H1 (cell line): Measurements from ENCODE around the gene GSE1. TPM values are rescaled to one million over a fixed set of nuclear protein-coding genes. Genes with fewer than 3 reads are reported as not detected.

Experiments
- CTCF ChIA-PET: fragments of 300-600 bp; sonication (Branson Sonifier 250); formaldehyde crosslinking; loops from one replicate; lab custom pipeline; 2021; ENCODE audit not compliant: partially characterized antibody; lab: Charles Lee
- POLR2A ChIA-PET: fragments of 300-600 bp; sonication (Branson Sonifier 250); formaldehyde crosslinking; loops from one replicate; lab custom pipeline; 2021; ENCODE audit warnings: inconsistent platforms; ENCODE audit not compliant: partially characterized antibody; lab: Charles Lee
- DNase-seq, 2 experiments: peaks; one replicate each; pipeline versions ENCODE4 v3.0.0 to v3.0.0-alpha.2; 2010 to 2022; ENCODE audit warnings: low spot score in 2 of 2, low read depth in 1 of 2, mixed read lengths in 1 of 2
- FAIRE-seq: peaks from 2 replicates; lab custom pipeline; 2011; peaks lifted over from hg19 to GRCh38; lab: Jason Lieb, UNC
- H2AFZ ChIP-seq: 2 replicates; pipeline ENCODE4 v1.8.1; 2012; ENCODE audit warnings: low read length, inconsistent platforms
- H2AK5ac ChIP-seq: 2 replicates; pipeline ENCODE4 v1.6.1; 2013; ENCODE audit warnings: low read depth, low read length
- H2BK120ac ChIP-seq: replicated peaks from 2 replicates; pipeline ENCODE3; 2013; ENCODE audit warnings: low read depth, low read length, inconsistent platforms
- H2BK12ac ChIP-seq: 2 replicates; pipeline ENCODE4 v1.6.1; 2013; ENCODE audit warnings: low read depth, low read length
- H2BK15ac ChIP-seq: 2 replicates; pipeline ENCODE4 v1.6.1; 2013; ENCODE audit warnings: low read length
- H2BK20ac ChIP-seq: 2 replicates; pipeline ENCODE4 v1.6.1; 2013; ENCODE audit warnings: low read length
- H2BK5ac ChIP-seq: 2 replicates; pipeline ENCODE4 v1.6.1; 2013; ENCODE audit warnings: low read depth, low read length
- H3K14ac ChIP-seq: 2 replicates; pipeline ENCODE4 v1.6.1; 2013; ENCODE audit warnings: inconsistent platforms; ENCODE audit not compliant: insufficient read length
- H3K18ac ChIP-seq: 2 replicates; pipeline ENCODE4 v1.6.1; 2013; ENCODE audit warnings: low read length; ENCODE audit errors: extremely low read depth
- H3K23ac ChIP-seq: 2 replicates; pipeline ENCODE4 v1.6.1; 2013; ENCODE audit warnings: inconsistent platforms; ENCODE audit not compliant: insufficient read length
- H3K23me2 ChIP-seq: 2 replicates; pipeline ENCODE4 v1.6.1; 2013; ENCODE audit warnings: low read depth, low read length
- H3K27ac ChIP-seq: 2 replicates; pipeline ENCODE4 v1.6.1; 2011; ENCODE audit warnings: low read depth, low read length, inconsistent platforms
- H3K27me3 ChIP-seq, 4 experiments: replicated peaks in 1 of 4; 1 replicate in 1 of 4; 2 replicates in 3 of 4; pipeline versions ENCODE4 v1.6.1 to v1.8.1; 2011 to 2013; ENCODE audit warnings: low read length in 3 of 4, mild to moderate bottlenecking in 3 of 4, inconsistent platforms in 2 of 4, mixed read lengths in 2 of 4, moderate library complexity in 1 of 4; ENCODE audit not compliant: control insufficient read depth in 3 of 4, insufficient read depth in 3 of 4; ENCODE audit errors: extremely low read depth in 1 of 4
- H3K36me3 ChIP-seq, 4 experiments: 2 replicates each; pipeline versions ENCODE4 v1.6.1 to v1.8.1; 2011 to 2013; ENCODE audit warnings: mild to moderate bottlenecking in 4 of 4, low read length in 3 of 4, moderate library complexity in 2 of 4, control low read depth in 1 of 4, inconsistent platforms in 1 of 4; ENCODE audit not compliant: insufficient read depth in 4 of 4, control insufficient read depth in 2 of 4
- H3K4ac ChIP-seq: replicated peaks from 2 replicates; pipeline ENCODE3; 2013; ENCODE audit warnings: low read length, low read depth, mixed read lengths, inconsistent platforms; ENCODE audit not compliant: insufficient read length
- H3K4me1 ChIP-seq, 4 experiments: replicated peaks in 1 of 4; 1 replicate in 1 of 4; 2 replicates in 3 of 4; pipeline versions ENCODE4 v1.6.1 to v1.8.1; 2011 to 2013; ENCODE audit warnings: low read length in 3 of 4, inconsistent platforms in 2 of 4, mixed read lengths in 1 of 4; ENCODE audit not compliant: insufficient read depth in 4 of 4, control insufficient read depth in 3 of 4
- H3K4me2 ChIP-seq, 2 experiments: 2 replicates each; pipeline versions ENCODE4 v1.6.1 to v1.8.1; 2011 to 2013; ENCODE audit warnings: low read depth in 2 of 2, low read length in 2 of 2, control low read depth in 1 of 2, inconsistent platforms in 1 of 2, mild to moderate bottlenecking in 1 of 2; ENCODE audit not compliant: insufficient read depth in 1 of 2
- H3K4me3 ChIP-seq, 4 experiments: fragments of 200-600, 300-600 bp in 1 of 4; sonication (generic), shearing (Covaris generic), sonication (Bioruptor Twin) in 1 of 4; 2 replicates each; pipeline versions ENCODE4 v1.5.1 to v1.8.1; 2011 to 2016; ENCODE audit warnings: low read length in 4 of 4, low read depth in 3 of 4, control low read depth in 2 of 4, inconsistent platforms in 2 of 4, mild to moderate bottlenecking in 2 of 4, mixed read lengths in 1 of 4, moderate library complexity in 1 of 4; ENCODE audit not compliant: insufficient read depth in 2 of 4; ENCODE audit errors: extremely low read depth in 1 of 4
- H3K56ac ChIP-seq: replicated peaks from 2 replicates; pipeline ENCODE3; 2013; ENCODE audit warnings: low read depth, mild to moderate bottlenecking, mixed read lengths, low read length, inconsistent platforms; ENCODE audit not compliant: insufficient read length
- H3K79me1 ChIP-seq: 2 replicates; pipeline ENCODE4 v1.6.1; 2013; ENCODE audit warnings: low read depth, low read length, control low read depth
- H3K79me2 ChIP-seq, 2 experiments: 2 replicates each; pipeline versions ENCODE4 v1.6.1 to v1.8.1; 2012 to 2013; ENCODE audit warnings: low read length in 2 of 2, mild to moderate bottlenecking in 2 of 2, inconsistent platforms in 1 of 2; ENCODE audit not compliant: insufficient read depth in 2 of 2, control insufficient read depth in 1 of 2
- H3K9ac ChIP-seq, 4 experiments: replicated peaks in 1 of 4; 1 replicate in 1 of 4; 2 replicates in 3 of 4; pipeline versions ENCODE4 v1.6.1 to v1.8.1; 2011 to 2013; ENCODE audit warnings: low read depth in 3 of 4, low read length in 3 of 4, control low read depth in 2 of 4, mild to moderate bottlenecking in 2 of 4, moderate library complexity in 2 of 4, inconsistent platforms in 1 of 4; ENCODE audit errors: extremely low read depth in 1 of 4
- H3K9me3 ChIP-seq, 2 experiments: 2 replicates each; pipeline versions ENCODE4 v1.6.1 to v1.8.1; 2012 to 2013; ENCODE audit warnings: mild to moderate bottlenecking in 2 of 2, moderate library complexity in 2 of 2, control low read depth in 1 of 2, inconsistent platforms in 1 of 2, low read depth in 1 of 2, low read length in 1 of 2, mixed read lengths in 1 of 2; ENCODE audit not compliant: insufficient read depth in 2 of 2
- H4K20me1 ChIP-seq, 2 experiments: replicated peaks in 1 of 2; 2 replicates each; pipeline versions ENCODE3 to v1.8.1; 2011 to 2013; ENCODE audit warnings: inconsistent platforms in 2 of 2, low read length in 2 of 2, mild to moderate bottlenecking in 1 of 2; ENCODE audit not compliant: insufficient read depth in 2 of 2, control insufficient read depth in 1 of 2
- H4K5ac ChIP-seq: 2 replicates; pipeline ENCODE4 v1.6.1; 2013; ENCODE audit warnings: low read length, low read depth, mixed read lengths, inconsistent platforms; ENCODE audit not compliant: insufficient read length
- H4K8ac ChIP-seq: 2 replicates; pipeline ENCODE4 v1.8.0; 2013; ENCODE audit warnings: mild to moderate bottlenecking, moderate library complexity, low read length, inconsistent platforms; ENCODE audit not compliant: insufficient read depth; ENCODE audit errors: extremely low read depth
- H4K91ac ChIP-seq: replicated peaks from 2 replicates; pipeline ENCODE3; 2013; ENCODE audit warnings: low read length, mixed read lengths, inconsistent platforms; ENCODE audit not compliant: insufficient read length
- CEBPB ChIP-seq: IDR thresholded peaks from 2 replicates; pipeline ENCODE4 v1.6.1; 2012; ENCODE audit warnings: low read depth, low read length
- FOSL1 ChIP-seq: IDR thresholded peaks from 2 replicates; pipeline ENCODE4 v1.6.1; 2011; ENCODE audit warnings: mild to moderate bottlenecking, low read depth, low read length, moderate library complexity; ENCODE audit not compliant: insufficient read depth
- HDAC2 ChIP-seq, 2 experiments: fragments of 300-600 bp in 1 of 2; sonication (generic) in 1 of 2; IDR thresholded peaks; 2 replicates each; pipeline ENCODE4 v1.6.1; 2011 to 2012; ENCODE audit warnings: low read depth in 2 of 2, low read length in 2 of 2, mild to moderate bottlenecking in 2 of 2, moderate library complexity in 2 of 2, borderline replicate concordance in 1 of 2, inconsistent platforms in 1 of 2
- KDM4A ChIP-seq: IDR thresholded peaks from one replicate; pipeline ENCODE4 v1.7.1; 2012; ENCODE audit warnings: low read depth, mild to moderate bottlenecking, moderate library complexity, low read length, inconsistent platforms; ENCODE audit not compliant: severe bottlenecking
- RNF2 ChIP-seq: fragments of 200-900, 300-1000 bp; sonication (generic); IDR thresholded peaks from 2 replicates; pipeline ENCODE4 v1.7.1; 2016; ENCODE audit warnings: borderline replicate concordance, low read depth, mild to moderate bottlenecking, antibody characterized with exemption, low read length; ENCODE audit not compliant: poor library complexity, severe bottlenecking; ENCODE audit errors: missing control alignments
- SIN3A ChIP-seq, 2 experiments: IDR thresholded peaks in 1 of 2; conservative IDR thresholded peaks in 1 of 2; 2 replicates each; pipeline ENCODE4 v1.6.1; 2011 to 2012; ENCODE audit warnings: low read length in 2 of 2, improper control_type of control experiment in 1 of 2, low read depth in 1 of 2, mild to moderate bottlenecking in 1 of 2
- SP1 ChIP-seq: IDR thresholded peaks from 2 replicates; pipeline ENCODE4 v1.6.1; 2011; ENCODE audit warnings: low read depth, low read length
- TEAD4 ChIP-seq: IDR thresholded peaks from 2 replicates; pipeline ENCODE4 v1.6.1; 2012; ENCODE audit warnings: low read depth, low read length, inconsistent platforms, mixed read lengths
- WGBS, 2 experiments: shearing (Covaris generic) in 1 of 2; methylation state at CpG; one replicate each; pipeline versions ENCODE4 v1.1.6 to v1.1.7; 2013 to 2015; ENCODE audit warnings: low lambda C conversion rate in 2 of 2, mixed read lengths in 2 of 2, inconsistent platforms in 1 of 2, low coverage in 1 of 2, missing lambda C conversion rate in 1 of 2; ENCODE audit not compliant: insufficient replicate concordance in 2 of 2, insufficient coverage in 1 of 2, insufficient read length in 1 of 2; ENCODE audit errors: extremely low coverage in 1 of 2, missing lambda C conversion rate in 1 of 2; 5-methylcytosine and 5-hydroxymethylcytosine counted together
- polyA plus RNA-seq, 7 experiments: library from polyadenylated mRNA; depleted of rRNA in 3 of 7; stranded (reverse) in 5 of 7; unstranded in 2 of 7; fragments of >200 nt in 5 of 7; fragments of 200-250 nt in 2 of 7; gene quantifications; 1 replicate in 5 of 7; 2 replicates in 1 of 7; 4 replicates in 1 of 7; pipeline versions ENCODE4 v1.2.1 to v1.2.3, GENCODE V29; 2011 to 2013; ENCODE audit warnings: missing spikeins in 2 of 7, mixed read lengths in 2 of 7
- total RNA-seq: library from RNA; stranded (reverse); fragmentation: NEBNext Ultra II Directional; extraction: Animal tissue kit (Norgen Biotek cat#: 25700); gene quantifications from 2 replicates; pipeline ENCODE4 v1.2.1, GENCODE V29; 2021
- TF ChIP-seq, protein P1 (sequence below): IDR thresholded peaks from 2 replicates; pipeline ENCODE4 v1.6.1; 2011; ENCODE audit warnings: low read depth, mild to moderate bottlenecking, low read length; ENCODE audit not compliant: insufficient read depth

GSE1 gene
- total and polyA plus RNA-seq, 2 of the 8 experiments (the other 6 are each of a cell fraction or from before 2014, with no cell fraction given): 26.0 to 65.6 TPM

DNA sequence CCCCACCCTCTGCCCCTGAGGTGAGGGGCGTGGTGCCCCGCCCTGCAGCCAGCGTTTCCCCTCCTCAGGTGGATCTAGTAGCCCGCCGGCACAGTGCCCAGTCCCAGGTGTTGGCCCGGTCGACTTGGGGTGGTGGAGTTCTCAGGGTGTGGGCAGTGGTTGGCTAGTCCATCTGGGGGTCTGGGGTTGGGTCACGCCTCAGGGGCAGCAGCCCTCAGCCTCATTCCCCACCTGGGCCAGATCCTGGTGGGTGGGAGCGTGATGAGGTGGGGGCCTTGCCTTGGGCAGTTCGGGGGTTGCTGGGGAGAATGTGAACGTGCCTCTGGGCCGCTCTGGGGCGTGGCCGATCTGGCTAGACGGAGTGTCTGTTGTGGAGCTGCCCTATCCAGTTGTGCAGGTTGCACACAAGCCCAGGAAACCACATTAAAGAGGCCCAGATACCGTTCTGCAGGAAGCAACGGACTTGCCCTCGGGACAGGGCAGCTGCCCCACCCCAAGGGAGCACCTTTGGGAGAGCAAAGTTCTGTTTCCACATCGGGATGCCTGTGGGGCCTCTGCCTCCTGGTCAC lies 32.0 kb downstream of the GSE1 start:
- WGBS, 2 experiments: 90% methylated on average over 19 of the region's 19 CpGs; no CpG with 5 or more reads in 1 of the 2 experiments
- Histone ChIP-seq H4K8ac (no peak overlapping the region; the same call in 1 of the 2 replicates), H3K18ac (no peak overlapping the region), H4K91ac (no peak overlapping the region), H3K27ac (no peak overlapping the region), H2AFZ (no peak overlapping the region), H3K23ac (no peak overlapping the region), H4K20me1 (peaks cover 28 to 48% of the 10 kb centered on the region in 2 experiments), H3K14ac (no peak overlapping the region), H2BK12ac (no peak overlapping the region), H2BK15ac (no peak overlapping the region), H3K9ac (no peak overlapping the region), H3K4me1 (peaks cover 0 to 3% (median 0%) of the 10 kb centered on the region in 4 experiments; a peak in 3 of 7 replicates), H2BK20ac (no peak overlapping the region), H3K56ac (no peak overlapping the region), H2BK5ac (no peak overlapping the region), H3K23me2 (no peaks in the 10 kb centered on the region), H2BK120ac (no peak overlapping the region), H3K36me3 (peaks cover 2 to 12% (median 3%) of the 10 kb centered on the region in 4 experiments; a peak in 6 of 8 replicates), H3K4me3 (no peak overlapping the region), H2AK5ac (no peak overlapping the region), H3K79me2 (peaks cover 0 to 63% of the 10 kb centered on the region in 2 experiments; a peak in 2 of 4 replicates), H3K4me2 (no peak overlapping the region), H3K4ac (no peak overlapping the region), H3K27me3 (no peaks in the 10 kb centered on the region), H3K79me1 (peaks cover 18% of the 10 kb centered on the region), H4K5ac (no peak overlapping the region), H3K9me3 (no peaks in the 10 kb centered on the region)
- ChIA-PET POLR2A (no interaction called here), CTCF (interaction anchor here (1.2 to 2.9 kb wide), 4 partner anchors 10 to 49 kb away, joined by 3 to 10 read pairs (median 7); no protein-coding TSS in a partner anchor)
- DNase-seq (no peak), FAIRE-seq (no peak)
- TF ChIP-seq CEBPB: no peak
- TF ChIP-seq FOSL1: no peak
- TF ChIP-seq TEAD4: no peak
- TF ChIP-seq, protein P1, sequence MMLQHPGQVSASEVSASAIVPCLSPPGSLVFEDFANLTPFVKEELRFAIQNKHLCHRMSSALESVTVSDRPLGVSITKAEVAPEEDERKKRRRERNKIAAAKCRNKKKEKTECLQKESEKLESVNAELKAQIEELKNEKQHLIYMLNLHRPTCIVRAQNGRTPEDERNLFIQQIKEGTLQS: no peak
- TF ChIP-seq SP1: no peak
- no peak for TF ChIP-seq HDAC2 (IDR thresholded peaks at IDR 0.05; ENCODE audit: borderline replicate concordance in 1 of 2, low read depth in 2 of 2, low read length in 2 of 2)
- TF ChIP-seq RNF2: no peak
- TF ChIP-seq KDM4A: no peak
- no peak for TF ChIP-seq SIN3A (conservative IDR thresholded peaks at IDR 0.05 in 1 of 2, IDR thresholded peaks at IDR 0.05 in 1 of 2; ENCODE audit: low read depth in 1 of 2, low read length in 2 of 2)
